Endothelial cell of umbilical vein (primary cell): ENCODE data around the gene RNASET2. TPM values are rescaled to one million over a fixed set of nuclear protein-coding genes. Genes with fewer than 3 reads are reported as not detected.

Source experiments
- BruUV-seq: library from RNA; stranded (reverse); fragments of 400-500 nt; replicated peaks from 2 replicates; lab custom pipeline; 2021; lab: Mats Ljungman, UMichigan
- CTCF ChIA-PET: fragments of 300-600, 350-600 bp; sonication (Branson Sonifier 250); formaldehyde crosslinking; loops from one replicate; lab custom pipeline; 2021; ENCODE audit warnings: antibody characterized with exemption, inconsistent platforms; lab: Charles Lee
- POLR2A ChIA-PET: fragments of 300-600, 350-600 bp; sonication (Branson Sonifier 250); formaldehyde crosslinking; loops from one replicate; lab custom pipeline; 2021; ENCODE audit warnings: antibody characterized with exemption, inconsistent platforms; lab: Charles Lee
- DNase-seq: peaks from one replicate; pipeline ENCODE4 v3.0.0-alpha.2; 2011; ENCODE audit warnings: low read depth, low spot score
- FAIRE-seq: peaks from 2 replicates; lab custom pipeline; 2011; peaks lifted over from hg19 to GRCh38; lab: Jason Lieb, UNC
- H2AFZ ChIP-seq: 2 replicates; pipeline ENCODE4 v1.6.0; 2012; ENCODE audit warnings: low read depth, low read length, control low read depth, inconsistent platforms
- H3K27ac ChIP-seq: 2 replicates; pipeline ENCODE4 v1.5.1; 2011; ENCODE audit warnings: low read depth, mild to moderate bottlenecking, control low read depth, low read length, moderate library complexity; ENCODE audit not compliant: insufficient read depth
- H3K27me3 ChIP-seq, 2 experiments: 2 replicates each; pipeline versions ENCODE4 v1.6.0 to v1.6.1; 2011; ENCODE audit warnings: low read length in 2 of 2, mixed read lengths in 1 of 2; ENCODE audit not compliant: control insufficient read depth in 2 of 2, insufficient read depth in 2 of 2
- H3K36me3 ChIP-seq, 2 experiments: 2 replicates in 1 of 2; 3 replicates in 1 of 2; pipeline ENCODE4 v1.5.1; 2011; ENCODE audit warnings: low read length in 2 of 2, mild to moderate bottlenecking in 1 of 2, moderate library complexity in 1 of 2; ENCODE audit not compliant: control insufficient read depth in 2 of 2, insufficient read depth in 2 of 2; ENCODE audit errors: extremely low read depth in 1 of 2
- H3K4me1 ChIP-seq: 3 replicates; pipeline ENCODE4 v1.5.1; 2011; ENCODE audit warnings: mild to moderate bottlenecking, low read length; ENCODE audit not compliant: control insufficient read depth, insufficient read depth; ENCODE audit errors: extremely low read depth
- H3K4me2 ChIP-seq: 2 replicates; pipeline ENCODE4 v1.6.1; 2011; ENCODE audit warnings: low read length, control low read depth, mixed read lengths; ENCODE audit not compliant: insufficient read depth
- H3K4me3 ChIP-seq, 3 experiments: fragments of 200-600 bp in 1 of 3; sonication (generic), shearing (Covaris generic) in 1 of 3; replicated peaks in 1 of 3; 2 replicates each; pipeline ENCODE4 v1.5.1; 2011 to 2016; ENCODE audit warnings: control low read depth in 3 of 3, low read length in 3 of 3, mild to moderate bottlenecking in 2 of 3, inconsistent platforms in 1 of 3, low read depth in 1 of 3, moderate library complexity in 1 of 3; ENCODE audit not compliant: insufficient read depth in 1 of 3
- H3K79me2 ChIP-seq: 2 replicates; pipeline ENCODE4 v1.6.0; 2012; ENCODE audit warnings: low read length, inconsistent platforms; ENCODE audit not compliant: control insufficient read depth, insufficient read depth
- H3K9ac ChIP-seq: replicated peaks from 2 replicates; pipeline ENCODE3; 2011; ENCODE audit warnings: low read length, control low read depth; ENCODE audit not compliant: insufficient read depth; ENCODE audit errors: extremely low read depth
- H3K9me1 ChIP-seq: replicated peaks from 3 replicates; pipeline ENCODE4 v1.6.0; 2011; ENCODE audit warnings: mild to moderate bottlenecking, low read length; ENCODE audit not compliant: control insufficient read depth, insufficient read depth; ENCODE audit errors: extremely low read depth
- H3K9me3 ChIP-seq: replicated peaks from 2 replicates; pipeline ENCODE4 v1.5.1; 2012; ENCODE audit warnings: low read length, inconsistent platforms; ENCODE audit not compliant: control insufficient read depth, insufficient read depth
- H4K20me1 ChIP-seq: replicated peaks from 2 replicates; pipeline ENCODE3; 2011; ENCODE audit warnings: mild to moderate bottlenecking, low read length; ENCODE audit not compliant: control insufficient read depth, insufficient read depth; ENCODE audit errors: extremely low read depth
- EZH2 ChIP-seq: IDR thresholded peaks from 2 replicates; pipeline ENCODE4 v1.6.1; 2012; ENCODE audit warnings: borderline replicate concordance, low read depth, mild to moderate bottlenecking, moderate library complexity, low read length, inconsistent platforms; ENCODE audit not compliant: severe bottlenecking
- dilution Hi-C: fragments of 300-500 bp; cut with MboI; formaldehyde crosslinking; loops from one replicate; pipeline ENCODE4 v1.15.0; 2019; ENCODE audit warnings: low sequenced_read_pairs; ENCODE audit not compliant: extremely low pct_ligation_motif_present
- intact Hi-C: fragments of 100-400 bp; cut with micrococcal nuclease; formaldehyde crosslinking; loops from one replicate; pipeline ENCODE4 v1.10.0; 2022
- polyA plus RNA-seq, 4 experiments: library from polyadenylated mRNA; depleted of rRNA in 3 of 4; stranded (reverse) in 3 of 4; unstranded in 1 of 4; fragments of >200 nt; gene quantifications; 2 replicates each; pipeline versions ENCODE4 v1.2.1 to v1.2.3, GENCODE V29; 2011 to 2012; ENCODE audit warnings: missing spikeins in 1 of 4
- total RNA-seq: library from RNA; stranded (reverse); gene quantifications from 2 replicates; pipeline ENCODE4 v1.2.3, GENCODE V29; 2021
- TF ChIP-seq, protein P1 (sequence below): IDR thresholded peaks from 2 replicates; pipeline ENCODE4 v1.6.1; 2011; ENCODE audit not compliant: insufficient read depth, insufficient read length
- TF ChIP-seq, protein P2 (sequence below), 2 donors: IDR thresholded peaks; 1 replicate in 1 of 2; 2 replicates in 1 of 2; pipeline ENCODE4 v1.5.1; 2011; ENCODE audit warnings: low read length in 2 of 2, mild to moderate bottlenecking in 2 of 2, moderate library complexity in 2 of 2, control low read depth in 1 of 2, inconsistent platforms in 1 of 2, low read depth in 1 of 2; ENCODE audit not compliant: insufficient read depth in 1 of 2; ENCODE audit errors: extremely low read depth in 1 of 2

Gene RNASET2
- total and polyA plus RNA-seq, 2 donors (not counting 3 experiments of a cell fraction or from before 2014, with no cell fraction given) = 10.7 to 11.4 TPM

GRCh38 chr6:166997768-166998255, 41.5 kb upstream of the RNASET2 start:
- peak; percentile 67 for FAIRE-seq

More at GRCh38 chr6:166997768-166998255, 41.5 kb upstream of the RNASET2 start:
- ChIA-PET CTCF (interaction anchor here (0.6 to 4.5 kb wide), 6 partner anchors 8 to 353 kb away, joined by 3 to 48 read pairs (median 4); no protein-coding TSS in a partner anchor), POLR2A (no interaction called here)
- Histone ChIP-seq H3K4me1 (peaks cover 20% of the 10 kb centered on the region), H3K79me2 (peaks cover 79% of the 10 kb centered on the region), H3K27ac (no peak overlapping the region), H2AFZ (peak overlapping the region; percentile 75), H3K36me3 (no peaks in the 10 kb centered on the region), H3K4me3 (peak overlapping the region in 2 of 3 experiments; percentile 60 to 77), H3K9ac (peak overlapping the region; percentile 58), H3K9me1 (no peaks in the 10 kb centered on the region), H4K20me1 (no peaks in the 10 kb centered on the region), H3K9me3 (no peaks in the 10 kb centered on the region), H3K27me3 (no peaks in the 10 kb centered on the region), H3K4me2 (peak overlapping the region; percentile 40)
- intact Hi-C loops = loop anchor here (1.0 to 10.0 kb wide), 3 partner anchors 38 to 679 kb away; no protein-coding TSS in a partner anchor
- BruUV-seq = no TSS peak
- peak; percentile 73 for DNase-seq
- TF ChIP-seq, protein P1, sequence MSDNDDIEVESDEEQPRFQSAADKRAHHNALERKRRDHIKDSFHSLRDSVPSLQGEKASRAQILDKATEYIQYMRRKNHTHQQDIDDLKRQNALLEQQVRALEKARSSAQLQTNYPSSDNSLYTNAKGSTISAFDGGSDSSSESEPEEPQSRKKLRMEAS = peak; percentile 17
- TF ChIP-seq, protein P2, sequence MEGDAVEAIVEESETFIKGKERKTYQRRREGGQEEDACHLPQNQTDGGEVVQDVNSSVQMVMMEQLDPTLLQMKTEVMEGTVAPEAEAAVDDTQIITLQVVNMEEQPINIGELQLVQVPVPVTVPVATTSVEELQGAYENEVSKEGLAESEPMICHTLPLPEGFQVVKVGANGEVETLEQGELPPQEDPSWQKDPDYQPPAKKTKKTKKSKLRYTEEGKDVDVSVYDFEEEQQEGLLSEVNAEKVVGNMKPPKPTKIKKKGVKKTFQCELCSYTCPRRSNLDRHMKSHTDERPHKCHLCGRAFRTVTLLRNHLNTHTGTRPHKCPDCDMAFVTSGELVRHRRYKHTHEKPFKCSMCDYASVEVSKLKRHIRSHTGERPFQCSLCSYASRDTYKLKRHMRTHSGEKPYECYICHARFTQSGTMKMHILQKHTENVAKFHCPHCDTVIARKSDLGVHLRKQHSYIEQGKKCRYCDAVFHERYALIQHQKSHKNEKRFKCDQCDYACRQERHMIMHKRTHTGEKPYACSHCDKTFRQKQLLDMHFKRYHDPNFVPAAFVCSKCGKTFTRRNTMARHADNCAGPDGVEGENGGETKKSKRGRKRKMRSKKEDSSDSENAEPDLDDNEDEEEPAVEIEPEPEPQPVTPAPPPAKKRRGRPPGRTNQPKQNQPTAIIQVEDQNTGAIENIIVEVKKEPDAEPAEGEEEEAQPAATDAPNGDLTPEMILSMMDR (IDR thresholded peaks at IDR 0.05; ENCODE audit: extremely low read depth in 1 of 2, insufficient read depth in 1 of 2, low read depth in 1 of 2, low read length in 2 of 2) = peak; percentile 27 to 69
- TF ChIP-seq EZH2 = no peak
- dilution Hi-C loops = no loop called here
